GM19193 (cell line): ENCODE results near the gene PRSS16.

Experiments
- POLR2A ChIP-seq: IDR thresholded peaks from 4 replicates; pipeline ENCODE4 v1.6.1; 2011; ENCODE audit not compliant: insufficient read depth, insufficient read length; ENCODE audit errors: extremely low read depth

PRSS16 gene

GRCh38 chr6:27293436-27294098 is 46.1 kb downstream of the PRSS16 start:
- no peak for TF ChIP-seq POLR2A

- TF ChIP-seq POLR2A: no peak
Measured at GRCh38 chr6:27294409-27294808, 46.9 kb downstream of the PRSS16 start.

- no peak for TF ChIP-seq POLR2A
Measured at GRCh38 chr6:27295301-27296079, 48.0 kb downstream of the PRSS16 start.

- TF ChIP-seq POLR2A: no peak
Measured at GRCh38 chr6:27296106-27296783, 48.7 kb downstream of the PRSS16 start.

GRCh38 chr6:27297484-27297856 is 50.0 kb downstream of the PRSS16 start:
- no peak for TF ChIP-seq POLR2A

GRCh38 chr6:27297857-27298730 is 50.6 kb downstream of the PRSS16 start:
- TF ChIP-seq POLR2A: no peak

- TF ChIP-seq POLR2A: no peak
Measured at GRCh38 chr6:27303613-27304272, 56.2 kb downstream of the PRSS16 start.
